K562 (cell line): ENCODE measurements around the gene NRSN2.

Experiments
- CHD4 ChIP-seq: fragments of 200-600 bp; sonication (generic); IDR thresholded peaks from 3 replicates; pipeline ENCODE4 v1.6.1; 2012; ENCODE audit warnings: low read depth, mild to moderate bottlenecking, mixed read lengths, low read length, inconsistent platforms; ENCODE audit not compliant: insufficient read depth, insufficient replicate concordance, poor library complexity, severe bottlenecking
- CREB3L1 ChIP-seq: fragments of 450-650 bp; IDR thresholded peaks from 2 replicates; pipeline ENCODE4 v1.6.1; 2014; ENCODE audit warnings: low read depth, mild to moderate bottlenecking, moderate library complexity, borderline replicate concordance
- EZH2 ChIP-seq: IDR thresholded peaks from 2 replicates; pipeline ENCODE4 v1.6.1; 2012; ENCODE audit warnings: low read depth, mild to moderate bottlenecking, inconsistent platforms, low read length, borderline replicate concordance
- MXI1 ChIP-seq: IDR thresholded peaks from 2 replicates; pipeline ENCODE4 v1.6.1; 2011; ENCODE audit warnings: low read depth, mild to moderate bottlenecking, improper control_type of control experiment, low read length
- POLR2A ChIP-seq: fragments of 450-650 bp; conservative IDR thresholded peaks from 2 replicates; pipeline ENCODE4 v1.6.1; 2016
- SIN3A ChIP-seq, 2 experiments: fragments of 150-350 bp in 1 of 2; IDR thresholded peaks; 2 replicates each; pipeline ENCODE4 v1.6.1; 2011 to 2016; ENCODE audit warnings: borderline replicate concordance in 2 of 2, low read depth in 2 of 2, low read length in 2 of 2, mild to moderate bottlenecking in 2 of 2, moderate library complexity in 2 of 2; ENCODE audit not compliant: control insufficient read depth in 1 of 2
- TSHZ1 ChIP-seq: fragments of 250-450 bp; sonication (Bioruptor Pico); IDR thresholded peaks from 2 replicates; pipeline ENCODE4 v1.4.0; 2020; ENCODE audit warnings: mild to moderate bottlenecking, moderate library complexity
- XRCC3 ChIP-seq: fragments of 450-650 bp; IDR thresholded peaks from 2 replicates; pipeline ENCODE4 v1.6.1; 2017; ENCODE audit warnings: mild to moderate bottlenecking, moderate library complexity
- ZNF124 ChIP-seq: sonication (generic); formaldehyde crosslinking; IDR thresholded peaks from 2 replicates; pipeline ENCODE4 v1.8.1; 2022; ENCODE audit warnings: missing genetic modification reagents
- ZNF140 ChIP-seq: fragments of 250-450 bp; sonication (Bioruptor Pico); IDR thresholded peaks from 2 replicates; pipeline ENCODE4 v1.8.0; 2021; ENCODE audit warnings: moderate library complexity, mild to moderate bottlenecking, inconsistent platforms
- ZNF583 ChIP-seq: fragments of 250-450 bp; sonication (Bioruptor Pico); IDR thresholded peaks from 2 replicates; pipeline ENCODE4 v1.4.0; 2020
- TF ChIP-seq, protein P1 (sequence below), 3 experiments: IDR thresholded peaks in 2 of 3; conservative IDR thresholded peaks in 1 of 3; 2 replicates each; pipeline ENCODE4 v1.5.1; 2011 to 2012; ENCODE audit warnings: low read length in 3 of 3, mild to moderate bottlenecking in 3 of 3, control low read depth in 2 of 3, improper control_type of control experiment in 1 of 3, inconsistent platforms in 1 of 3, low read depth in 1 of 3, mixed read lengths in 1 of 3, moderate library complexity in 1 of 3; ENCODE audit not compliant: insufficient read depth in 2 of 3

- no peak for TF ChIP-seq XRCC3
- no peak for TF ChIP-seq ZNF140 (CRISPR knock-in tag)
- TF ChIP-seq CREB3L1: no peak
- no peak for TF ChIP-seq ZNF124 (CRISPR knock-in tag)
- no peak for TF ChIP-seq TSHZ1
- no peak for TF ChIP-seq POLR2A
- TF ChIP-seq, protein P1, sequence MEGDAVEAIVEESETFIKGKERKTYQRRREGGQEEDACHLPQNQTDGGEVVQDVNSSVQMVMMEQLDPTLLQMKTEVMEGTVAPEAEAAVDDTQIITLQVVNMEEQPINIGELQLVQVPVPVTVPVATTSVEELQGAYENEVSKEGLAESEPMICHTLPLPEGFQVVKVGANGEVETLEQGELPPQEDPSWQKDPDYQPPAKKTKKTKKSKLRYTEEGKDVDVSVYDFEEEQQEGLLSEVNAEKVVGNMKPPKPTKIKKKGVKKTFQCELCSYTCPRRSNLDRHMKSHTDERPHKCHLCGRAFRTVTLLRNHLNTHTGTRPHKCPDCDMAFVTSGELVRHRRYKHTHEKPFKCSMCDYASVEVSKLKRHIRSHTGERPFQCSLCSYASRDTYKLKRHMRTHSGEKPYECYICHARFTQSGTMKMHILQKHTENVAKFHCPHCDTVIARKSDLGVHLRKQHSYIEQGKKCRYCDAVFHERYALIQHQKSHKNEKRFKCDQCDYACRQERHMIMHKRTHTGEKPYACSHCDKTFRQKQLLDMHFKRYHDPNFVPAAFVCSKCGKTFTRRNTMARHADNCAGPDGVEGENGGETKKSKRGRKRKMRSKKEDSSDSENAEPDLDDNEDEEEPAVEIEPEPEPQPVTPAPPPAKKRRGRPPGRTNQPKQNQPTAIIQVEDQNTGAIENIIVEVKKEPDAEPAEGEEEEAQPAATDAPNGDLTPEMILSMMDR (IDR thresholded peaks at IDR 0.05 in 2 of 3, conservative IDR thresholded peaks at IDR 0.05 in 1 of 3; ENCODE audit: insufficient read depth in 2 of 3, low read depth in 1 of 3, low read length in 3 of 3): no peak
- TF ChIP-seq MXI1: no peak
- TF ChIP-seq SIN3A (IDR thresholded peaks at IDR 0.05; ENCODE audit: borderline replicate concordance in 2 of 2, control insufficient read depth in 1 of 2, low read depth in 2 of 2, low read length in 2 of 2): no peak
- TF ChIP-seq EZH2: no peak
- TF ChIP-seq ZNF583 (CRISPR knock-in tag): no peak
- TF ChIP-seq CHD4: no peak
Measured at GRCh38 chr20:366041-366718, 19.3 kb downstream of the NRSN2 start.
